WTC11 (cell line): ENCODE measurements around the gene LRRN3. TPM values are rescaled to one million over a fixed set of nuclear protein-coding genes. Genes with fewer than 3 reads are reported as not detected.

Source experiments
- ATAC-seq: fragments of 200-7000 bp; cut with Tn5 transposase; 2 replicates; pipeline ENCODE4 v1.10.0; 2021; ENCODE audit warnings: mild to moderate bottlenecking, moderate library complexity
- CTCF ChIA-PET: fragments of 300-600 bp; sonication (Branson Sonifier 250); formaldehyde crosslinking; loops from one replicate; lab custom pipeline; 2021; ENCODE audit warnings: antibody characterized with exemption; lab: Charles Lee
- POLR2A ChIA-PET: fragments of 350-600 bp; sonication (Branson Sonifier 250); formaldehyde crosslinking; loops from one replicate; lab custom pipeline; 2021; ENCODE audit warnings: antibody characterized with exemption; lab: Charles Lee
- DNase-seq: peaks from one replicate; pipeline ENCODE4 v3.0.0; 2021; ENCODE audit warnings: low spot score
- H3K27ac Mint-ChIP-seq: 2 replicates; pipeline ENCODE4 v1.8.0; 2021; ENCODE audit warnings: mixed read lengths
- H3K27me3 Mint-ChIP-seq: 2 replicates; pipeline ENCODE4 v1.8.0; 2021; ENCODE audit warnings: low read depth, mild to moderate bottlenecking, moderate library complexity, mixed read lengths
- H3K36me3 Mint-ChIP-seq: 2 replicates; pipeline ENCODE4 v1.8.0; 2021; ENCODE audit warnings: mixed read lengths
- H3K4me1 Mint-ChIP-seq: 2 replicates; pipeline ENCODE4 v1.8.0; 2022; ENCODE audit warnings: mixed read lengths
- H3K4me3 Mint-ChIP-seq: 2 replicates; pipeline ENCODE4 v1.8.0; 2021; ENCODE audit warnings: mild to moderate bottlenecking, moderate library complexity, mixed read lengths
- H3K9me3 Mint-ChIP-seq: 2 replicates; pipeline ENCODE4 v1.8.0; 2021; ENCODE audit warnings: mixed read lengths
- ARID4B ChIP-seq: sonication (generic); formaldehyde crosslinking; IDR thresholded peaks from 2 replicates; pipeline ENCODE4 v1.8.0; 2023; ENCODE audit warnings: missing genetic modification reagents, mild to moderate bottlenecking, borderline replicate concordance
- CREB1 ChIP-seq: sonication (generic); formaldehyde crosslinking; IDR thresholded peaks from 2 replicates; pipeline ENCODE4 v1.8.0; 2023; ENCODE audit warnings: mild to moderate bottlenecking, missing genetic modification reagents
- ERG ChIP-seq: fragments of 250-450 bp; sonication (Bioruptor Pico); IDR thresholded peaks from 2 replicates; pipeline ENCODE4 v1.8.0; 2021; ENCODE audit warnings: mild to moderate bottlenecking
- ETV6 ChIP-seq: sonication (generic); formaldehyde crosslinking; IDR thresholded peaks from 2 replicates; pipeline ENCODE4 v1.8.1; 2022; ENCODE audit warnings: mild to moderate bottlenecking, missing genetic modification reagents
- FOXJ3 ChIP-seq: sonication (generic); formaldehyde crosslinking; IDR thresholded peaks from 2 replicates; pipeline ENCODE4 v1.9.0; 2021; ENCODE audit warnings: missing genetic modification reagents, mild to moderate bottlenecking, borderline replicate concordance
- JAZF1 ChIP-seq: fragments of 250-450 bp; sonication (Bioruptor Pico); IDR thresholded peaks from 2 replicates; pipeline ENCODE4 v1.9.0; 2021; ENCODE audit warnings: moderate library complexity, mild to moderate bottlenecking, inconsistent platforms
- PRRX2 ChIP-seq: fragments of 250-450 bp; sonication (Bioruptor Pico); IDR thresholded peaks from 2 replicates; pipeline ENCODE4 v1.8.0; 2021; ENCODE audit warnings: mild to moderate bottlenecking
- TCF7 ChIP-seq: sonication (generic); formaldehyde crosslinking; IDR thresholded peaks from 2 replicates; pipeline ENCODE4 v1.8.0; 2022; ENCODE audit warnings: mild to moderate bottlenecking, low read depth, missing genetic modification reagents, moderate library complexity
- ZNF138 ChIP-seq: sonication (generic); formaldehyde crosslinking; conservative IDR thresholded peaks from 2 replicates; pipeline ENCODE4 v1.8.1; 2022; ENCODE audit warnings: mild to moderate bottlenecking, moderate library complexity, missing genetic modification reagents
- ZNF317 ChIP-seq: sonication (generic); formaldehyde crosslinking; IDR thresholded peaks from 2 replicates; pipeline ENCODE4 v1.8.1; 2023; ENCODE audit warnings: low read depth, mild to moderate bottlenecking, moderate library complexity, missing genetic modification reagents, borderline replicate concordance
- total RNA-seq: library from RNA; stranded (reverse); gene quantifications from 3 replicates; pipeline ENCODE4 v1.2.3, GENCODE V29; 2021
- TF ChIP-seq, protein P1 (sequence below): sonication (generic); formaldehyde crosslinking; IDR thresholded peaks from 2 replicates; pipeline ENCODE4 v1.8.1; 2022; ENCODE audit warnings: low read depth, mild to moderate bottlenecking, moderate library complexity, missing genetic modification reagents, borderline replicate concordance
- TF ChIP-seq, protein P2 (sequence below): fragments of 250-450 bp; sonication (Bioruptor Pico); IDR thresholded peaks from 2 replicates; pipeline ENCODE4 v1.9.0; 2021; ENCODE audit warnings: mild to moderate bottlenecking
- TF ChIP-seq, protein P3 (sequence below): sonication (generic); formaldehyde crosslinking; IDR thresholded peaks from 2 replicates; pipeline ENCODE4 v1.8.1; 2022; ENCODE audit warnings: mild to moderate bottlenecking, moderate library complexity, missing genetic modification reagents
- TF ChIP-seq, protein P4 (sequence below): sonication (generic); formaldehyde crosslinking; IDR thresholded peaks from 2 replicates; pipeline ENCODE4 v1.8.1; 2022; ENCODE audit warnings: mild to moderate bottlenecking, missing genetic modification reagents, moderate library complexity, borderline replicate concordance
- TF ChIP-seq, protein P5 (sequence below): sonication (generic); formaldehyde crosslinking; IDR thresholded peaks from 2 replicates; pipeline ENCODE4 v1.8.1; 2023; ENCODE audit warnings: mild to moderate bottlenecking, missing genetic modification reagents

LRRN3 gene
- total RNA-seq, 1 experiment from 2014 or later, result 0.70 TPM

GRCh38 chr7:111059833-111060232, 31.1 kb upstream of the LRRN3 start:
- TF ChIP-seq ZNF138 (CRISPR knock-in tag) (no peak), ETV6 (no peak), FOXJ3 (no peak), PRRX2 (CRISPR knock-in tag) (no peak), ERG (CRISPR knock-in tag) (no peak), ZNF317 (CRISPR knock-in tag) (no peak), ARID4B (CRISPR knock-in tag) (no peak), CREB1 (CRISPR knock-in tag) (no peak), JAZF1 (CRISPR knock-in tag) (no peak), TCF7 (CRISPR knock-in tag) (no peak)
- TF ChIP-seq, protein P1, sequence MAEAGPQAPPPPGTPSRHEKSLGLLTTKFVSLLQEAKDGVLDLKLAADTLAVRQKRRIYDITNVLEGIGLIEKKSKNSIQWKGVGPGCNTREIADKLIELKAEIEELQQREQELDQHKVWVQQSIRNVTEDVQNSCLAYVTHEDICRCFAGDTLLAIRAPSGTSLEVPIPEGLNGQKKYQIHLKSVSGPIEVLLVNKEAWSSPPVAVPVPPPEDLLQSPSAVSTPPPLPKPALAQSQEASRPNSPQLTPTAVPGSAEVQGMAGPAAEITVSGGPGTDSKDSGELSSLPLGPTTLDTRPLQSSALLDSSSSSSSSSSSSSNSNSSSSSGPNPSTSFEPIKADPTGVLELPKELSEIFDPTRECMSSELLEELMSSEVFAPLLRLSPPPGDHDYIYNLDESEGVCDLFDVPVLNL, result no peak
- TF ChIP-seq, protein P2, sequence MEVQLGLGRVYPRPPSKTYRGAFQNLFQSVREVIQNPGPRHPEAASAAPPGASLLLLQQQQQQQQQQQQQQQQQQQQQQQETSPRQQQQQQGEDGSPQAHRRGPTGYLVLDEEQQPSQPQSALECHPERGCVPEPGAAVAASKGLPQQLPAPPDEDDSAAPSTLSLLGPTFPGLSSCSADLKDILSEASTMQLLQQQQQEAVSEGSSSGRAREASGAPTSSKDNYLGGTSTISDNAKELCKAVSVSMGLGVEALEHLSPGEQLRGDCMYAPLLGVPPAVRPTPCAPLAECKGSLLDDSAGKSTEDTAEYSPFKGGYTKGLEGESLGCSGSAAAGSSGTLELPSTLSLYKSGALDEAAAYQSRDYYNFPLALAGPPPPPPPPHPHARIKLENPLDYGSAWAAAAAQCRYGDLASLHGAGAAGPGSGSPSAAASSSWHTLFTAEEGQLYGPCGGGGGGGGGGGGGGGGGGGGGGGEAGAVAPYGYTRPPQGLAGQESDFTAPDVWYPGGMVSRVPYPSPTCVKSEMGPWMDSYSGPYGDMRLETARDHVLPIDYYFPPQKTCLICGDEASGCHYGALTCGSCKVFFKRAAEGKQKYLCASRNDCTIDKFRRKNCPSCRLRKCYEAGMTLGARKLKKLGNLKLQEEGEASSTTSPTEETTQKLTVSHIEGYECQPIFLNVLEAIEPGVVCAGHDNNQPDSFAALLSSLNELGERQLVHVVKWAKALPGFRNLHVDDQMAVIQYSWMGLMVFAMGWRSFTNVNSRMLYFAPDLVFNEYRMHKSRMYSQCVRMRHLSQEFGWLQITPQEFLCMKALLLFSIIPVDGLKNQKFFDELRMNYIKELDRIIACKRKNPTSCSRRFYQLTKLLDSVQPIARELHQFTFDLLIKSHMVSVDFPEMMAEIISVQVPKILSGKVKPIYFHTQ, result no peak
- TF ChIP-seq, protein P3, sequence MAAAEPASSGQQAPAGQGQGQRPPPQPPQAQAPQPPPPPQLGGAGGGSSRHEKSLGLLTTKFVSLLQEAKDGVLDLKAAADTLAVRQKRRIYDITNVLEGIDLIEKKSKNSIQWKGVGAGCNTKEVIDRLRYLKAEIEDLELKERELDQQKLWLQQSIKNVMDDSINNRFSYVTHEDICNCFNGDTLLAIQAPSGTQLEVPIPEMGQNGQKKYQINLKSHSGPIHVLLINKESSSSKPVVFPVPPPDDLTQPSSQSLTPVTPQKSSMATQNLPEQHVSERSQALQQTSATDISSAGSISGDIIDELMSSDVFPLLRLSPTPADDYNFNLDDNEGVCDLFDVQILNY (CRISPR knock-in tag), result no peak
- TF ChIP-seq, protein P4, sequence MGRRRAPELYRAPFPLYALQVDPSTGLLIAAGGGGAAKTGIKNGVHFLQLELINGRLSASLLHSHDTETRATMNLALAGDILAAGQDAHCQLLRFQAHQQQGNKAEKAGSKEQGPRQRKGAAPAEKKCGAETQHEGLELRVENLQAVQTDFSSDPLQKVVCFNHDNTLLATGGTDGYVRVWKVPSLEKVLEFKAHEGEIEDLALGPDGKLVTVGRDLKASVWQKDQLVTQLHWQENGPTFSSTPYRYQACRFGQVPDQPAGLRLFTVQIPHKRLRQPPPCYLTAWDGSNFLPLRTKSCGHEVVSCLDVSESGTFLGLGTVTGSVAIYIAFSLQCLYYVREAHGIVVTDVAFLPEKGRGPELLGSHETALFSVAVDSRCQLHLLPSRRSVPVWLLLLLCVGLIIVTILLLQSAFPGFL, result no peak
- TF ChIP-seq, protein P5, sequence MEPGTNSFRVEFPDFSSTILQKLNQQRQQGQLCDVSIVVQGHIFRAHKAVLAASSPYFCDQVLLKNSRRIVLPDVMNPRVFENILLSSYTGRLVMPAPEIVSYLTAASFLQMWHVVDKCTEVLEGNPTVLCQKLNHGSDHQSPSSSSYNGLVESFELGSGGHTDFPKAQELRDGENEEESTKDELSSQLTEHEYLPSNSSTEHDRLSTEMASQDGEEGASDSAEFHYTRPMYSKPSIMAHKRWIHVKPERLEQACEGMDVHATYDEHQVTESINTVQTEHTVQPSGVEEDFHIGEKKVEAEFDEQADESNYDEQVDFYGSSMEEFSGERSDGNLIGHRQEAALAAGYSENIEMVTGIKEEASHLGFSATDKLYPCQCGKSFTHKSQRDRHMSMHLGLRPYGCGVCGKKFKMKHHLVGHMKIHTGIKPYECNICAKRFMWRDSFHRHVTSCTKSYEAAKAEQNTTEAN, result no peak
- Mint-ChIP-seq H3K27ac (no peak overlapping the region), H3K9me3 (peaks cover 41% of the 10 kb centered on the region), H3K4me1 (peaks cover 2% of the 10 kb centered on the region; the same call in 1 of the 2 replicates), H3K4me3 (no peak overlapping the region), H3K36me3 (peaks cover 35% of the 10 kb centered on the region), H3K27me3 (no peaks in the 10 kb centered on the region)
- CTCF ChIA-PET, result no interaction called here
- no peak for ATAC-seq
- no peak for DNase-seq
- POLR2A ChIA-PET, result no interaction called here
